Amygdala (tissue), 56 donors: ENCODE measurements around the gene CPT1C.

Source experiments
- DNase-seq, 56 donors: peaks; one replicate each; lab custom pipeline; 2025; lab: John Stamatoyannopoulos, UW

CPT1C gene

GRCh38 chr19:49744946-49745381, 54.0 kb downstream of the CPT1C start:
- no peak for DNase-seq

DNA sequence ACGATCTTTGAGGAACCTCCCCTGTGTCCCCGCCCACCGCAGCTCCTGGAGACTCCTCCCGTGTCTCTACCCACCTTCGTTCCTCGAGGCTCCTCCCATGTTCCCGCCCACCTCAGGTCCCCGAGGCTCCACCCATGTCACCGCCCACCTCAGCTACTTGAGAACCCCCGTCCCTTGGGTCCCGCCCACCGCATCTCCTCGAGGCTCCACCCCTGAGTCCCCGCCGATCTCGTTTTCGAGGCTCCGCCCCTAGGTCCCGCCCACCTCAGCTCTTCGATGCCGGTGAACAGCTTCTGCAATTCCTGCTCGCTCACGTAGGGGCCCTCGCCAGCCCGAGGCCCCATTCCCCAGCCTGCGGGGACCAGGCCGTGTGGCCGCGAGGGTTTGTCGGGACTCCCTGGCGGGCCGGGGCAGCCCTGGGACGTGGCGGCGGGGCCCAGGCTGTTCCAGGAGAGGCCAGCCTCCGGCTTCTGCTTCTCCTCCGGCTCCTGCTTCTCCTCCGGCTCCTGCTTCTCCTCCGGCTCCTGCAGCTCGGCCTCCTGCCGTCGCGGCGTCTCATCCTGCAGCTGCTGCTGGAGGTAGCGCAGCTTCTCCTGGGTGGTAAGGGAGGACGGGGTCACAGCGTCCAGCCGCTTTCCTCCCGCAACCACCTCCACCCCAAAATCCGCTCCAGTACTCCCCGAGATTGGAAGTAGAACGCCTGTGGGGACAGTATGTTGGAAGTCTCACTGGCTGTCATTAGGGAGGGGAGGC, 55.5 kb downstream of the CPT1C start:
- peak in 22 of 56 donors; percentile 5 to 74 (median 20) for DNase-seq

GRCh38 chr19:49749055-49749716, 58.3 kb downstream of the CPT1C start:
- peak in 2 of 56 donors; percentile 4 to 7 for DNase-seq

DNA sequence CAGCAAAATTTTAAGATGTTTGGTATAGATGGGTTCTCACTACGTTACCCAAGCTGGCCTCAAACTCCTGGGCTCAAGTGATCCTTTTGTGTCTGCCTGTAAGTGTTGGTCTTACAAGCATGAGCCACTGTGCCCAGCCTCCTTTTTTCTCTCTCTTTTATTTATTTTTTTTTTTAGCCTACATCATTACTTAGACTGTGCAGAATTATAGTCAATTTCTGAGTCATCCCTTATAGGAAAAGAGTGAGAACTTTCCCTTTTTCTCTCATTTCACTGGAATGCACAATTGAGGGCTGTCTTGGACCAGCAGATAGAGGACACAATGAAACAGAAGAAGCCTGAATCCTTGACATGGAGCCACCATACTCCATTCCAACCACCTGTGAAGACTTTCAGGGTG, 58.9 kb downstream of the CPT1C start:
- no peak for DNase-seq

GRCh38 chr19:49752701-49753100, 61.8 kb downstream of the CPT1C start:
- no peak for DNase-seq

GRCh38 chr19:49755956-49756355, 65.0 kb downstream of the CPT1C start:
- DNase-seq = no peak

DNA sequence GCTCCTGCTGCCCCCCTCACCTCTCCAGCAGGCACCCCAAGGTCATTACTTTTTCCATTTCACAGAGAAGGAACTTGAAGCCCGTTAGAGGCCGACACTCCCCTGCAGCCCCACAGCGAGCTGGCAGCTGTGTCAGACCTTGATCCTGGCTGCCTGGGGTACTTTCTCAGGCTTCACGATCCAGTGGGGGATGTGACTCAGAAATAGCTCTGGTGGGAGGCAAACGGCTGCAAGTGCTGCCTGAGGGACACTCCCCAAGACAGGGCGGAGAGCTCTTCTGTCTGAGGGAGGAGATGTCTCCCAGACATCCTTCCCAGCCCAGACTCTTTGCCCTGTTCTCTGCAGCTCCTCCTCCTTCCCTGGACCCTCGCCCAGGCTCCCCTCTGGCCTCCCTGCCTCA, 67.4 kb downstream of the CPT1C start:
- peak in 5 of 56 donors; percentile 9 to 34 (median 14) for DNase-seq

GRCh38 chr19:49761249-49761624, 70.3 kb downstream of the CPT1C start:
- no peak for DNase-seq

GRCh38 chr19:49761625-49762311, 70.9 kb downstream of the CPT1C start:
- no peak for DNase-seq

DNA sequence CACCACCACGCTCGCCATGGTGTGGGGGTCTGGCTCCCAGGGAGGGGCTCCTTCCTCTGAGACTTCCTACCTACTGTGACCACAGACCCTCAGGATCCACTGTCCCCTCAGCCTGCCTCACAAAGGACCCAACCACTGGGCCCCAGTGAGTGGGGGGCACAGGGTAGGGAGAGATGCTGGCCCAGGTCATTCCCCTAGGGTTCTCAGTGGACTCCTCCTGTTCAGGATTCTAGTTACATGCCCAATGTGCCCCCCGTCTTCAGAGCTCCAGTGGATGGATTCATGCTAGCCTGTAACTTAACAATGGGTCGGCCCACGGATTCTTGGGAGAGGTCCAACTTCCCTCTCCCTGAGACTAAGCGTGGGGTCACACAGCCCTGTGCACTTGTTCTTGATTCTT, 72.3 kb downstream of the CPT1C start, which contains the start of gene TSKS:
TSS of gene TSKS (minus strand) at position 77 of the 400 bp plus-strand sequence. CDS start at position 18, 59 bp downstream.
- DNase-seq = no peak
